Measurements from ENCODE around the gene PI16. TPM values are rescaled to one million over a fixed set of nuclear protein-coding genes. Genes with fewer than 3 reads are reported as not detected.

PI16 gene
- total RNA-seq, 1 experiment from 2014 or later, result 0.17 TPM

- TF ChIP-seq ZNF425 (CRISPR knock-in tag; conservative IDR thresholded peaks at IDR 0.05) (no peak), SOX15 (CRISPR knock-in tag; IDR thresholded peaks at IDR 0.05) (no peak), NFYB (CRISPR knock-in tag; conservative IDR thresholded peaks at IDR 0.05; ENCODE audit: low read depth) (no peak)
Measured at GRCh38 chr6:36929152-36929551, 25.4 kb upstream of the PI16 start (continued).

- TF ChIP-seq NFE2L1 (CRISPR knock-in tag; IDR thresholded peaks at IDR 0.05) (no peak), FOXJ3 (CRISPR knock-in tag; IDR thresholded peaks at IDR 0.05; ENCODE audit: borderline replicate concordance) (no peak)
- TF ChIP-seq, protein P1, sequence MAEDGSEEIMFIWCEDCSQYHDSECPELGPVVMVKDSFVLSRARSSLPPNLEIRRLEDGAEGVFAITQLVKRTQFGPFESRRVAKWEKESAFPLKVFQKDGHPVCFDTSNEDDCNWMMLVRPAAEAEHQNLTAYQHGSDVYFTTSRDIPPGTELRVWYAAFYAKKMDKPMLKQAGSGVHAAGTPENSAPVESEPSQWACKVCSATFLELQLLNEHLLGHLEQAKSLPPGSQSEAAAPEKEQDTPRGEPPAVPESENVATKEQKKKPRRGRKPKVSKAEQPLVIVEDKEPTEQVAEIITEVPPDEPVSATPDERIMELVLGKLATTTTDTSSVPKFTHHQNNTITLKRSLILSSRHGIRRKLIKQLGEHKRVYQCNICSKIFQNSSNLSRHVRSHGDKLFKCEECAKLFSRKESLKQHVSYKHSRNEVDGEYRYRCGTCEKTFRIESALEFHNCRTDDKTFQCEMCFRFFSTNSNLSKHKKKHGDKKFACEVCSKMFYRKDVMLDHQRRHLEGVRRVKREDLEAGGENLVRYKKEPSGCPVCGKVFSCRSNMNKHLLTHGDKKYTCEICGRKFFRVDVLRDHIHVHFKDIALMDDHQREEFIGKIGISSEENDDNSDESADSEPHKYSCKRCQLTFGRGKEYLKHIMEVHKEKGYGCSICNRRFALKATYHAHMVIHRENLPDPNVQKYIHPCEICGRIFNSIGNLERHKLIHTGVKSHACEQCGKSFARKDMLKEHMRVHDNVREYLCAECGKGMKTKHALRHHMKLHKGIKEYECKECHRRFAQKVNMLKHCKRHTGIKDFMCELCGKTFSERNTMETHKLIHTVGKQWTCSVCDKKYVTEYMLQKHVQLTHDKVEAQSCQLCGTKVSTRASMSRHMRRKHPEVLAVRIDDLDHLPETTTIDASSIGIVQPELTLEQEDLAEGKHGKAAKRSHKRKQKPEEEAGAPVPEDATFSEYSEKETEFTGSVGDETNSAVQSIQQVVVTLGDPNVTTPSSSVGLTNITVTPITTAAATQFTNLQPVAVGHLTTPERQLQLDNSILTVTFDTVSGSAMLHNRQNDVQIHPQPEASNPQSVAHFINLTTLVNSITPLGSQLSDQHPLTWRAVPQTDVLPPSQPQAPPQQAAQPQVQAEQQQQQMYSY (CRISPR knock-in tag; IDR thresholded peaks at IDR 0.05), result no peak
- H3K27ac Mint-ChIP-seq, result no peak overlapping the region
- no peak overlapping the region for H3K4me3 Mint-ChIP-seq
Measured at GRCh38 chr6:36929607-36930006, 24.9 kb upstream of the PI16 start.

GRCh38 chr6:36930483-36930882, 24.1 kb upstream of the PI16 start:
- DNase-seq (ENCODE audit: low spot score), result no peak
- no peak for ATAC-seq
- H3K9me3 Mint-ChIP-seq, result peaks cover 4% of the 10 kb centered on the region
- no peaks in the 10 kb centered on the region for H3K27me3 Mint-ChIP-seq (ENCODE audit: low read depth)
- H3K4me3 Mint-ChIP-seq, result no peak overlapping the region
- H3K4me1 Mint-ChIP-seq, result peaks cover 4% of the 10 kb centered on the region
- H3K36me3 Mint-ChIP-seq, result no peaks in the 10 kb centered on the region
- no peak overlapping the region for H3K27ac Mint-ChIP-seq
- POLR2A ChIA-PET, result no interaction called here
- CTCF ChIA-PET, result interaction anchor here (0.6 kb wide), 1 partner anchor 45 kb away, joined by 3 read pairs; no protein-coding TSS in a partner anchor
- TF ChIP-seq, protein P2, sequence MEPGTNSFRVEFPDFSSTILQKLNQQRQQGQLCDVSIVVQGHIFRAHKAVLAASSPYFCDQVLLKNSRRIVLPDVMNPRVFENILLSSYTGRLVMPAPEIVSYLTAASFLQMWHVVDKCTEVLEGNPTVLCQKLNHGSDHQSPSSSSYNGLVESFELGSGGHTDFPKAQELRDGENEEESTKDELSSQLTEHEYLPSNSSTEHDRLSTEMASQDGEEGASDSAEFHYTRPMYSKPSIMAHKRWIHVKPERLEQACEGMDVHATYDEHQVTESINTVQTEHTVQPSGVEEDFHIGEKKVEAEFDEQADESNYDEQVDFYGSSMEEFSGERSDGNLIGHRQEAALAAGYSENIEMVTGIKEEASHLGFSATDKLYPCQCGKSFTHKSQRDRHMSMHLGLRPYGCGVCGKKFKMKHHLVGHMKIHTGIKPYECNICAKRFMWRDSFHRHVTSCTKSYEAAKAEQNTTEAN (CRISPR knock-in tag; IDR thresholded peaks at IDR 0.05), result no peak
- TF ChIP-seq, protein P3, sequence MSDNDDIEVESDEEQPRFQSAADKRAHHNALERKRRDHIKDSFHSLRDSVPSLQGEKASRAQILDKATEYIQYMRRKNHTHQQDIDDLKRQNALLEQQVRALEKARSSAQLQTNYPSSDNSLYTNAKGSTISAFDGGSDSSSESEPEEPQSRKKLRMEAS (CRISPR knock-in tag; IDR thresholded peaks at IDR 0.05), result no peak
- TF ChIP-seq, protein P4, sequence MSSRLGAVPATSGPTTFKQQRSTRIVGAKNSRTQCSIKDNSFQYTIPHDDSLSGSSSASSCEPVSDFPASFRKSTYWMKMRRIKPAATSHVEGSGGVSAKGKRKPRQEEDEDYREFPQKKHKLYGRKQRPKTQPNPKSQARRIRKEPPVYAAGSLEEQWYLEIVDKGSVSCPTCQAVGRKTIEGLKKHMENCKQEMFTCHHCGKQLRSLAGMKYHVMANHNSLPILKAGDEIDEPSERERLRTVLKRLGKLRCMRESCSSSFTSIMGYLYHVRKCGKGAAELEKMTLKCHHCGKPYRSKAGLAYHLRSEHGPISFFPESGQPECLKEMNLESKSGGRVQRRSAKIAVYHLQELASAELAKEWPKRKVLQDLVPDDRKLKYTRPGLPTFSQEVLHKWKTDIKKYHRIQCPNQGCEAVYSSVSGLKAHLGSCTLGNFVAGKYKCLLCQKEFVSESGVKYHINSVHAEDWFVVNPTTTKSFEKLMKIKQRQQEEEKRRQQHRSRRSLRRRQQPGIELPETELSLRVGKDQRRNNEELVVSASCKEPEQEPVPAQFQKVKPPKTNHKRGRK (CRISPR knock-in tag; IDR thresholded peaks at IDR 0.05; ENCODE audit: borderline replicate concordance), result no peak
- TF ChIP-seq, protein P5, sequence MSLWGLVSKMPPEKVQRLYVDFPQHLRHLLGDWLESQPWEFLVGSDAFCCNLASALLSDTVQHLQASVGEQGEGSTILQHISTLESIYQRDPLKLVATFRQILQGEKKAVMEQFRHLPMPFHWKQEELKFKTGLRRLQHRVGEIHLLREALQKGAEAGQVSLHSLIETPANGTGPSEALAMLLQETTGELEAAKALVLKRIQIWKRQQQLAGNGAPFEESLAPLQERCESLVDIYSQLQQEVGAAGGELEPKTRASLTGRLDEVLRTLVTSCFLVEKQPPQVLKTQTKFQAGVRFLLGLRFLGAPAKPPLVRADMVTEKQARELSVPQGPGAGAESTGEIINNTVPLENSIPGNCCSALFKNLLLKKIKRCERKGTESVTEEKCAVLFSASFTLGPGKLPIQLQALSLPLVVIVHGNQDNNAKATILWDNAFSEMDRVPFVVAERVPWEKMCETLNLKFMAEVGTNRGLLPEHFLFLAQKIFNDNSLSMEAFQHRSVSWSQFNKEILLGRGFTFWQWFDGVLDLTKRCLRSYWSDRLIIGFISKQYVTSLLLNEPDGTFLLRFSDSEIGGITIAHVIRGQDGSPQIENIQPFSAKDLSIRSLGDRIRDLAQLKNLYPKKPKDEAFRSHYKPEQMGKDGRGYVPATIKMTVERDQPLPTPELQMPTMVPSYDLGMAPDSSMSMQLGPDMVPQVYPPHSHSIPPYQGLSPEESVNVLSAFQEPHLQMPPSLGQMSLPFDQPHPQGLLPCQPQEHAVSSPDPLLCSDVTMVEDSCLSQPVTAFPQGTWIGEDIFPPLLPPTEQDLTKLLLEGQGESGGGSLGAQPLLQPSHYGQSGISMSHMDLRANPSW (CRISPR knock-in tag; conservative IDR thresholded peaks at IDR 0.05; ENCODE audit: low read depth), result no peak
- no peak for TF ChIP-seq SP1 (CRISPR knock-in tag; conservative IDR thresholded peaks at IDR 0.05)
- no peak for TF ChIP-seq NFATC4 (CRISPR knock-in tag; IDR thresholded peaks at IDR 0.05)
- TF ChIP-seq, protein P6, sequence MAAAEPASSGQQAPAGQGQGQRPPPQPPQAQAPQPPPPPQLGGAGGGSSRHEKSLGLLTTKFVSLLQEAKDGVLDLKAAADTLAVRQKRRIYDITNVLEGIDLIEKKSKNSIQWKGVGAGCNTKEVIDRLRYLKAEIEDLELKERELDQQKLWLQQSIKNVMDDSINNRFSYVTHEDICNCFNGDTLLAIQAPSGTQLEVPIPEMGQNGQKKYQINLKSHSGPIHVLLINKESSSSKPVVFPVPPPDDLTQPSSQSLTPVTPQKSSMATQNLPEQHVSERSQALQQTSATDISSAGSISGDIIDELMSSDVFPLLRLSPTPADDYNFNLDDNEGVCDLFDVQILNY (CRISPR knock-in tag; IDR thresholded peaks at IDR 0.05), result no peak
- no peak for TF ChIP-seq ZBTB21 (CRISPR knock-in tag; IDR thresholded peaks at IDR 0.05; ENCODE audit: borderline replicate concordance)
- TF ChIP-seq IRF2 (CRISPR knock-in tag; IDR thresholded peaks at IDR 0.05; ENCODE audit: borderline replicate concordance, low read depth), result no peak

More at GRCh38 chr6:36929607-36930006, 24.9 kb upstream of the PI16 start:
- H3K27me3 Mint-ChIP-seq (ENCODE audit: low read depth), result no peaks in the 10 kb centered on the region
- CTCF ChIA-PET, result no interaction called here
- ATAC-seq (no peak), DNase-seq (ENCODE audit: low spot score) (no peak)
- POLR2A ChIA-PET, result interaction anchor here (1.0 kb wide), 1 partner anchor 89 kb away, joined by 3 read pairs; no protein-coding TSS in a partner anchor
- peaks cover 4% of the 10 kb centered on the region for H3K9me3 Mint-ChIP-seq
- H3K4me1 Mint-ChIP-seq, result peaks cover 4% of the 10 kb centered on the region
- H3K36me3 Mint-ChIP-seq, result no peaks in the 10 kb centered on the region
